Activated CD8-positive, alpha-beta memory T cell treated with anti-CD3 and anti-CD28 coated beads for 36 hours (primary cell): ENCODE results near the gene ARHGAP26. TPM values are rescaled to one million over a fixed set of nuclear protein-coding genes. Genes with fewer than 3 reads are reported as not detected.

ENCODE experiments used
- CTCF ChIA-PET: fragments of 350-600 bp; sonication (Branson Sonifier 250); formaldehyde crosslinking; loops from one replicate; lab custom pipeline; 2021; ENCODE audit warnings: antibody characterized with exemption; lab: Charles Lee
- POLR2A ChIA-PET: fragments of 350-600 bp; sonication (Branson Sonifier 250); formaldehyde crosslinking; loops from one replicate; lab custom pipeline; 2021; ENCODE audit warnings: antibody characterized with exemption; lab: Charles Lee
- total RNA-seq, 2 experiments: library from RNA; stranded (reverse); gene quantifications; one replicate each; pipeline ENCODE4 v1.2.3, GENCODE V29; 2021

The ARHGAP26 gene
- total RNA-seq, 2 experiments from 2014 or later, result 15.6 to 15.7 TPM

DNA sequence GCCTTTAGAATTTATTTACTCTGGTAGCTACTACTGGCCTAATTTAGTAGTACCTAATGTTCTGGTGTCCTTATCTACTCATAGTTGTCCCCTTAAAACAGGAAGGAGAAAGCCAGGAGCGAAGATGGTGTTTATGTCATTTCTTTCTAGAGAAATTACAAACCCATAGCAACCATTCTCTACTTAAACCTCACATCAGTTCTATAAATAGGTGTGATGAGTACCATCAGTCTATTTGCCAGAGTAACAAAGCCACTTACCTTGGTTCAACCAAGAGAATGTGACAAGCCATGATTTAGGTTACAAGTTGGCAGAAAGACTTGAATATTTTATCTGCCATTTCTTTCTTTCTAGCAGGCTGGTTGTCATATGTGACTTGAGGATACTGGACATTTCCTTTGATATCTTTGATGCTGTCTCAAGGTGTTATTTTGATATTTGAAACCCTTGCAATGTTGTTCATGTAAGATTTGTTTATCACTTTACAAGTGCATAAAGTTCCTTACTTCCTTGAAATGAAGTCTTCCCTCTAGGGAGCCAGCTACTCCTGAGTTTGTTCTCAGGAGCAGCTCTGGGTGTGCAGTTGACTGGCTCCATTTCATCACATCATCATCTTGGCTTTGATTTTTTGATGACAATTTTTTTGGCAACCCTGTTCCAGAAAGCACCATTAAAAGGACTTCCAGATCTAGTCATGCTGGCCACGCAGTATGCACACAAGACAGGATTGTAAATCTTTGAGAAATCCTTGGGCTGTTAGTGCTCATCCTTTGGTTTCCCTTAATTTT is 286.8 kb downstream of the ARHGAP26 start:
- ChIA-PET CTCF (interaction anchor here (0.6 to 1.8 kb wide), 3 partner anchors 18 to 346 kb away, joined by 3 to 7 read pairs (median 4); partner anchors contain the start of gene NR3C1), POLR2A (interaction anchor here (0.6 to 1.6 kb wide), 2 partner anchors 10 to 150 kb away, joined by 3 to 4 read pairs; no protein-coding TSS in a partner anchor)

DNA sequence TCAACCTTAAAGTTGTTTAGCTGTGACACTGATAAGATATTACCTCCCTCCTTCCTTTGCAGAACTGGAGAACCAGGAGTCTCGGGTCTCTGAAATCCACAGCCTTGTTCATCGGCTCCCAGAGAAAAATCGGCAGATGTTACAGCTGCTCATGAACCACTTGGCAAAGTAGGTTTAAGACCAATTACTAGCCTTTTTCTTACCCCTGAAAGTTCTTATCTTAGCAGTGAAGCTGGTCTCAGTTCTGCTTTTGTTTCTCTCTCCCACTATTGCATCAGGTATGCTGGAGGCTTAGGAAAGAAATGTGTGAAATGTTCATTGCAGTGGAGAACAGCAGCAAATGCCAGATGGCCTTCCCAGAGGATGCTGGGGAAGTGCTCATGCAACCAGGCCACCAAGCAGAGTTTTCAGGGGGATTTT is 287.4 kb downstream of the ARHGAP26 start:
- CTCF ChIA-PET, result interaction anchor here (1.8 kb wide), 1 partner anchor 61 kb away, joined by 7 read pairs; no protein-coding TSS in a partner anchor
- POLR2A ChIA-PET, result no interaction called here

DNA sequence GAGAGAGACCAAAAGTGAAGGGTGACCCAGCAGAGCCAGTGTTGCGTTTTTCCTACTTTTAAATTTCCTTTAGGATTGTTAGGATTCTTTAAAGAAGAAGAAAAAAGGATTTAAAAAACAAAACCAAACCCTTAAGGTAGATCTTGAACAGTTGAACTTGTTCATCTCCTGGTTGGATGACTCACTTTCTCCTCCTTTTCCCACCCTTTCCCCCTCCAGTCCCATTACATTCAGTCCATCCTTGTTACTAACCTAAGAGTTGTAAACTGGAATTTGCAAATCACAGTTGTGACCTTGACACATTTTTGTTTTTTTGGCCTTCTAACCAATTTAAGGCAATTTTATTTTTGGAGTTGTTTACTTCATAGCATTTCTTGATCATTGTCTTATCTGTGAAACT is 289.2 kb downstream of the ARHGAP26 start:
- ChIA-PET CTCF (no interaction called here), POLR2A (no interaction called here)

DNA sequence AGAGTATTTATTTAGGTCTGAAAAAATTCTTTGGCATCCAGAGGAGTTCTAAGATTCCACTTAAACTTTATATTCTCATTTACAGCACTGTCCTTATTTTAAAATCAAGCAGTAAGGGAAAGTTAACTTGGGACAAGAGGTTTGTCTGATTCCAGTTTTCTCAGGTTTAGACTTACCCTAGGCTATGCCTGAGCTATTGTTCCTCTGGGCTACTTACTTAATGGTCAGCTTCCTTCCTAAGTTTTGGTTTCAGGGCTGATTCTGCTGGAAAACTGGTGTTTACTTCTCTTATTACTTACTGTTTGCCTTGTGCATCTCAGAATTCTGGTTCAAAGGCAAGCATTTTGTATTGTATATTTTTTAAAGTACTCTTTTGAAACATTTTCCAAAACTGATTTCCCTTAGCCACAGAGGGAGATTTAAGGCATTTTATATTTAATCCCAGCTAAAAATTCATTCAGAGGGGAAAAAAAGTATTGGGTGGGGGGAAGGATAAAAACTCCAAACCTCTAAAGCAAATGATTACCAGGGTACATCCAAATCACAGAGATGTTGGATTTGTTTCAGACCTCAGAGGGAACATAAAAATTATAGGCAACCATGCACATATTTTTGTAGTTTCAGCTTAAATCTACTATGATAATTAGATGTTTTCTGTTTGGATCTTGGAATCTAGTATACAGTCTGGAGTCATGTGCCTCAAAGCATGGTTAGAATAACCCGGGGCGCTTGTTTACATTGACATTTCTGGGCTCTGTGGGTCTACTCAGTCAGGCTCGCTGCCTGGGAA is 290.0 kb downstream of the ARHGAP26 start:
- ChIA-PET POLR2A (no interaction called here), CTCF (no interaction called here)

DNA sequence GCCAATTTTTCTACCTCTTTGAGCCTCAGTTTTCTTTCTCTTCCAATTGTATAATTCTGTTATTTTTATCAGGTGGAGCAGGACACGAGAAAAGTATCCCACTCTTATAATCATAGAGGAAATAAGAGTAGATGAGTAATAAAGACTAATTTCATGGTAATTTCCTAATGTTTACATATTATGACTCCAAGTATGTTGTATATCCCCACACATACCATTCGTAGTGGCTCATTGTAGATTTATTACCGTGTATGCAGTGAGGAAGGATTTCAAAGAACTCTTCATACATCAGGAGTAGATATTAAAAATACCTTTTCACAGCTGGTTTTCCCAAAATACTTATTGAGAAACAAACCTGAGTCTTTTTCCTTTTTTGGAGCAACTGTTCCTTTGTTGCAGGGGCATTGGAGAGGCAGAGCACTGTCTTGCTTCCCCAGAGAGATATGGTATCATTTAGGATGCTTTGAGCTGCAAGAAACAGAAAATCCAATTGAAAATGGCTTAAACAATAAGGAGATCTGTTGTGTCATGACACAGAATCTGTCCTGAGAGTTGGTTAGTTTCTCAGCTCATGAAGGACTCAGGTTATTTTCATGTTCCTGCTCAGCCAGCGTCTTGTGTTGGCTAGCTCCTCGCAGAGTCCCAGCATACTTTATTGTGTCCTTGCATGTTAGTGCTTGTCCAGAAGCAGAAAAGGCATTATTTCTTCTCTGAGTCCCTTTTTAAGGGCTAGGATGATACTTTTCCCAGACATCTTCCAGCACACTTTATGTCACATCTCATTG is 291.2 kb downstream of the ARHGAP26 start:
- POLR2A ChIA-PET, result no interaction called here
- CTCF ChIA-PET, result no interaction called here

DNA sequence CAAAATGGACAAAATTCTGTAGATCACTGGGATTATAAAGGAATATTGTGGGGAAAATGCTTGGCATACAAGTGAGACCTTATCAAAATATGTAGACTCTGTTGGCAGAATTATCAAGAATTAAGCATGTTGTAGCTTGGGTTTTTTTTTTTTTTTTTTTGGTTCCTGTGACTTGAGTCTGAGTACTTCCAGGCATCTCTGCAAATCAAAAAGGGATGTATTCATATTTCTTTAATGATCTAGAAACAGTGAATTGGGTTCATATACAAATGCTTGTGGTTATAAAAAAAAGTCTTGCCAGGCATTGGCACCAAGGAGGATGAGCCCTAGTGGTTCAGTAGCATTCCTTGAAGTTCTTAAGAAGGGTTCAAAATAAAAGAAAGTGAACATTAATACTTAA is 292.2 kb downstream of the ARHGAP26 start:
- ChIA-PET POLR2A (no interaction called here), CTCF (interaction anchor here (0.9 kb wide), 1 partner anchor 14 kb away, joined by 3 read pairs; no protein-coding TSS in a partner anchor)

DNA sequence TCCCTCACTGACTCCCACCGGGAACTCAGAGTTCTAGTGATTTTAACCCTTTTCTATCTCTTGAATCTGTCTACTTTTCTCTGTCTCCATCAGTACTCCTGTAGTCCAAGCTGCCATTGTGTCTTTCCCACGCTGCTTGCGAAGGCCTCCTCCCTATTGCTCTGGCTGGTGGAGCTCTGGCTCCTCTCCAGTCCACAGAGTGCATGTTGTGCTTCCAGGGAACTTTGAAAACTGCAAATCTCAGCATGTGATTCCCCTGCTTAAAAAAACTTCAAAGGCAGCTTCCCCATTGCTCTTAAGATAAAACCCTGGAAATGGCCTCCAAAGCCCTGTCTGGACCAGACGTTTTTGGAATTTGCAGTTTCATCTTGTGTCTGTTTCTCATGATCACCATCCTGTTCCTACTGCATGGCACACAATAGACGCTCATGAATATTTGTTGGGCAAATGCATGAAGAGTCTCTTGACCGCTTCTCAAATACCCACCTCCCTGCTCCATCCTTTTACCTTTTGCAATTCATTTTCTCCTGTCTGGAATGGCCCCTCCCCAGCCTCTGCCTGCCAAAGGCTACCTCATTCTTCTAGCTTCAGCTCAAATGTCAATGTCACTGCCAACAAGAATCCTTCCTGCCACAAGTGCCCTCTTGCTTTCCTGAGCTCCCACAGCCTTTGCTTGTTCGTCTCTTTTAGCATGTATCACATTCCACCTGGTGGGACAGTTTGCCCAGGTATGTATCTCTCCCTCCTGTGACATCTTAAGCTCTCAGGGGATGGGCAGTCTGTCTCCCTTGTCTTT is 293.2 kb downstream of the ARHGAP26 start:
- ChIA-PET CTCF (interaction anchor here (0.9 kb wide), 1 partner anchor 13 kb away, joined by 3 read pairs; no protein-coding TSS in a partner anchor), POLR2A (no interaction called here)

DNA sequence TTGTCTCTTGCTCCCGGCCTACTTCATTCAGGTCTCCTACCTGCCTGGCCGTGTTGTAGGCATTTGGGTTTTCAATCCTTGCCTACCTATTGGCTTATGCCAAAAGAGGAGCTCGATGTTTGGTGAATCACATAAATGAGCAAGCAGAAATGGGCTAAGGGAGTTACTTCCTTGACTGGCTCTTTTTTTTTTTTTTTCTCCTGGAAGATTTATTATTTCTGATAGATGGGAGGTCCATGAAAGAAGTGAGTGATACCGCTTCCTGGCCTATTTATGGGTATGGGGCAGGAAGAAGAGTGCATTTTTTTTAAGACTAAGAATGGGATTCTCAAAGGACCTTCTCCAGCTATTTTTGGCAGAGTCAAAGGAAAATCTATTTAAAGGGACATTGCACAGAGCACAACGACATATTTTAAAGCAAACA is 294.1 kb downstream of the ARHGAP26 start:
- ChIA-PET POLR2A (no interaction called here), CTCF (interaction anchor here (1.0 kb wide), 1 partner anchor 327 kb away, joined by 3 read pairs; no protein-coding TSS in a partner anchor)

DNA sequence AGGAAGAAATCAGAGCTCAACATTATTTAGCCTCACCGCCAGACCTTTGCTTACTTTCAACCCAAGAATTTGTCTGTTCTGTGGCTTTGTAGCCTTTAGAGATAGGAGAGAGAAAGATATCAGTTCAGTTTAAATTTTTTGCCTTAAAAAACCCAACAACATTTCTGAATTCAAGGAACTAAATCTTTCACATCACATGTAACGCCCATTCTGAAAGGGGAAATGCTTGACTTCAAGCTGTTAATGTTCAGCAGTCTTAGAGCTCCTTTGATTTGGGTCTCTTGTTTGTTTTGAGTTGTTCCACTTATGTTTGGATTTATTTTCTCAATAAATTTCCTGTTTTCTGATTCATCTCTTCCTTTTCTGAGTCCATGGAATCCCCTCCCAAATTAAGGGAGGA is 294.5 kb downstream of the ARHGAP26 start:
- CTCF ChIA-PET, result interaction anchor here (1.0 kb wide), 1 partner anchor 327 kb away, joined by 3 read pairs; no protein-coding TSS in a partner anchor
- POLR2A ChIA-PET, result no interaction called here

DNA sequence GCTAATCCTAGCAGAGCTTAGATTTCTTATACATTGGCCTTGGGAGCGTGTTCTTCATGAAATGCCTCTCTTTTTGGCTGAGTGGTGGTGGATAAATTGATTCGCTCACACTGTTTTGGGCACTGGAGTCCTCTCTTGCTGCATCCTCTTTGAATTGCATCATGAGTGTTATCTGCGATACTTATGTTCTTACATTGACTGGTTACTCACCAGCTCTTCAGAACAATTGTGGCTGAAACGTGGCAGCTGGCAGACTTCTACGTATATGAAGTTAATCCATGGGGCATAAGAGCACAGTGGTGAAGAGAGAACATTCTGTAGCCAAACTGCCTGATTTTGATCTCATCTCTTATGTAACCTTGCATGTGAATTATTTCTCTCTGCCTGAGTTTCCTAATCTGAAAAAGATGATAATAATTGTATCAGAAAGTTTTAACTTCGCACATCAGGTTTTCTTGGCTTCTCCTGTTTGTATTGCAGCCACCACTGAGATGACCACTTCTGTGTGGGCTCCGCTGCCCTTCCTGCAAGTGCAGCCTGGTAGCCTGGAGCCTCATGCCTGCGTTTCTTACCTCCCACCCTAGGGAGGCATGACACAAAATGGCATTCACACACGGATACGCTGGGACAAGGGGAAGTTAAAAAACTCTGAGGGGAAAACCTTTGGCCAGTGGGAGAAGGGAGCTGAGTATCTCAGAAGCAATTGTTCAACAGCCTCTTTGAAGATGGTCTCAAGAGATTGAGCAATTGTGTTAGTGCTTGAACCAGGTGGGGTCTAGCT is 295.2 kb downstream of the ARHGAP26 start:
- CTCF ChIA-PET, result no interaction called here
- POLR2A ChIA-PET, result no interaction called here

DNA sequence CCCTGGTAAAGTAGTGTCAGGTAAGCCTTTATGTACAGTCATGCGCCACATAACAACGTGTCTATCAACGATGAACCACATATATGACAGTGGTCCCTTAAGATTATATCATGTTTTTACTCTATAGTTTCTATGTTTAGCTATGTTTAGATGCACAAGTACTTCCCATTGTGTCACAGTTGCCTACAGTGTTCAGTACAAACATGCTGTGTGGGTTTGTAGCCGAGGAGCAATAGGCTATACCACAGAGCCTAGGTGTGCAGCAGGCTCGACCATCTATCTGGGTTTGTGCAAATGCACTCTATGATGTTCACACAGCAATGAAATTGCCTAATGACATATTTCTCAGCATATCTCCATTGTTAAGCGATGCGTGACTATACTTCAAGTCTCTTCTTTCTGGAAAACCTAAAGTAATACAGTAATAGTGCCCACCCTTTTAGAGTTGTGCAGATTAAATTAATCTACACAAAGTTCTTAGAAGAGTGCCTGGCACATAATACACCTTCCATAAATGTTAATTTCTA is 295.9 kb downstream of the ARHGAP26 start:
- POLR2A ChIA-PET, result interaction anchor here (0.9 to 1.6 kb wide), 2 partner anchors 10 to 337 kb away, joined by 4 to 5 read pairs; partner anchors contain the start of gene NR3C1
- CTCF ChIA-PET, result no interaction called here

DNA sequence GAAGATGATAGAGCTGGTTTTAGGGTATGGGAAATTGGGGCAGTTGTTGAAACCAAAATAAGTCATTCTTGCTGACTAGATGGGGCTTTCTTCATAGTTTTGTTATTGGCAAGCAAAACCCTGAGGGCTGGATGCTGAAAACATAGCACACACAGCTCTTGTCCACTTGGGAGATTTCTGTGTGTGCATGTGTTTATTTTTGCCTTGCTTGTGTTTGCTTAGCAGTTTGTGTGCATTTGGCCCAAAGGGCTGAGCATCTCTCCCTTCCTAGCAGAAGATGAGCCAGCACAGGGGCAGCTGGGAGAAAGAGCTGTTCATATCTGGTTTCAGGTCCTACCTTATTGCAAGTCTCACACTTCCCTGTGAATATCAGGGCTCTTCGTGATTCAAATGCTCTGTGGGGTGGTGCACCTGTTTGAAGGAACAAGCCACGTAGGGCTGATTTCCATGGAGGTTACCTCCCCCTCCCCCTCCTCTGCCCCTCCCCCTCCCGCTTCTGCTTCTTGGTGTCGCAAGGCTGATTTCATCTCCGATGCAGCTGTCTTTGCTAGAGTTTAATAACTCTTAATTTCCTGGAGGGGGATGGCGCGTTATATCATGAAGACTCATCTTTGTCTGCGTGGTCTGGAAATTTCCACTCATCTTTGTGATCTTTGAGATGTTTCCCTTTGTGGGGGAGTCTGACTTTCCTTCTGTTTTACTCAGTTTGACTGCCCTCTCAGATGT is 296.5 kb downstream of the ARHGAP26 start:
- ChIA-PET CTCF (no interaction called here), POLR2A (interaction anchor here (0.9 to 1.6 kb wide), 2 partner anchors 11 to 337 kb away, joined by 4 to 5 read pairs; partner anchors contain the start of gene NR3C1)

DNA sequence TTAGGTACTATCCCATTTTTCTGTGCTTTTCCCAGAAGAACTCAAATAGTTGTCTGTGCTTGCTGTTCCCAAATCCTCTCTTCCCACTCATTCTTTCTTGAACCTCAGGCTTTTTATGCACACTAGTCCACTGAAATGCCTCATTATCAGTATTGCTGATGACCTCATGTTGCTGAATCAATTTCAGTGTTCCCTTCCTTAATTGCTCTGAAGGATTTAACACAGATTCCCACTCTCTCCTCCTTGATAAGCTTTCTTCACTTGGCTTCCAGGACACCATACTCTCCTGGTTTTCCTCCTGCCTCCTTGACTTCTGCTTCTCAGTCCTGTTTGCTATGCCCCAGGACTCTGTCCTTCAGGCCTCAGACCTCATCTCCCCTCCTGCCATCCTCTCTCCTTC is 298.5 kb downstream of the ARHGAP26 start:
- POLR2A ChIA-PET, result no interaction called here
- CTCF ChIA-PET, result no interaction called here

DNA sequence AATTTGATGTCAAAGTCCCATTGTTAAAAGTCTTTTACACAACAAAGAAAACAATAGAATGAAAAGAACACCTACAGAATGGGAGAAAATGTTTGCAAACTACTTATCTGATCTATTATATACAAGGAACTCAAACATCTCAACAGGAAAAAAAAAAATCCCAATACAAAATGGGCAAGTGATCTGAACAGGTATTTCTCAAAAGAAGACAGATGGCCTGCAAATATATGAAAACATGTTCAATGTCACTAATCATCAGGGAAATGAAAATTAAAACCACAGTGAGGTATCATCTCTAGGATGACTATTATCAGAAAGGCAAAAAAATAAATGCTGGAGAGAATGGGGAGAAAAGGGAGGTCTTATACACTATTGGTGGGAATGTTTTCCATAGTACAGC is 301.8 kb downstream of the ARHGAP26 start:
- CTCF ChIA-PET, result no interaction called here

DNA sequence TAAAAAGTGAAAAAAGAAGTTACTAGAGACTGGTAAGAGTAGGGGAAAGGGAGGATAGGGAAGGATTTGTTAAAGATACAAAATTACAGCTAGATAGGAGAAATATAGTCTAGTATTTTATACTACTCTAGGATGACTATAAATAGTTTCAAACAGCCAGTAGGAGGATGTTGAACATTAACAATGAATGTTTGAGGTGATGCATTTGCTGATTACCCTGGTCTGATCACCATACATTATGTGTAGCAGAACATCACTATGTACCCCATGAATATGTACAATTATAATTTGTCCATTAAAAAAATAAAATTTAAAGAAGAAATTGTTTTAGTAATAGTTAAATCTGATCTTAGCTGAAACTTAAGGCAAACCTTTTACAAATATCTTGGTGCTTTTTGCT is 302.6 kb downstream of the ARHGAP26 start:
- ChIA-PET POLR2A (no interaction called here), CTCF (no interaction called here)

More for the DNA sequence above, 301.8 kb downstream of the ARHGAP26 start:
- POLR2A ChIA-PET, result no interaction called here

DNA sequence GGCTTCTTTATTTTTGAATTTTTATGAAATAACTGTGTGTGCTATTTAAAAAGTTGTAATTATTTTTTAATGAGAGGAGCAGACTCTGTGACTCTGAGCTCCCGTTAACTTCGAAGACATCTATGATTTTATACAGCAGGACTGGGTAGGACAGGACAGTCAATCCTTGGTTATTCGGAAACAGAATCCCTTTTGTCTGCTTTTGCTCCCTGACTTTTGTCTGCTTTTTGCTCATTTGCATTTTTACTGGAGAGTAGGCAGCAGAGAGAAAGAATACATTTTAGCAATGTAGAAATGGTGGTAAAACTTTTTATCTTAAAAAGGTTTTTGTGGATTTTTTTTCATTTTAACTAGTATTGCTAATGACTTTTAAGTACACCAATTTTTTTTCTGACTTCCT is 303.6 kb downstream of the ARHGAP26 start:
- POLR2A ChIA-PET, result no interaction called here
- CTCF ChIA-PET, result no interaction called here
